HG03442 (cell line): ENCODE measurements around the gene LEKR1.

Source experiments
- ATAC-seq: cut with Tn5 transposase; IDR thresholded peaks from one replicate; pipeline ENCODE4 v1.9.1; 2021; ENCODE audit warnings: mild to moderate bottlenecking, moderate library complexity; ENCODE audit not compliant: unreplicated experiment

LEKR1 gene

DNA sequence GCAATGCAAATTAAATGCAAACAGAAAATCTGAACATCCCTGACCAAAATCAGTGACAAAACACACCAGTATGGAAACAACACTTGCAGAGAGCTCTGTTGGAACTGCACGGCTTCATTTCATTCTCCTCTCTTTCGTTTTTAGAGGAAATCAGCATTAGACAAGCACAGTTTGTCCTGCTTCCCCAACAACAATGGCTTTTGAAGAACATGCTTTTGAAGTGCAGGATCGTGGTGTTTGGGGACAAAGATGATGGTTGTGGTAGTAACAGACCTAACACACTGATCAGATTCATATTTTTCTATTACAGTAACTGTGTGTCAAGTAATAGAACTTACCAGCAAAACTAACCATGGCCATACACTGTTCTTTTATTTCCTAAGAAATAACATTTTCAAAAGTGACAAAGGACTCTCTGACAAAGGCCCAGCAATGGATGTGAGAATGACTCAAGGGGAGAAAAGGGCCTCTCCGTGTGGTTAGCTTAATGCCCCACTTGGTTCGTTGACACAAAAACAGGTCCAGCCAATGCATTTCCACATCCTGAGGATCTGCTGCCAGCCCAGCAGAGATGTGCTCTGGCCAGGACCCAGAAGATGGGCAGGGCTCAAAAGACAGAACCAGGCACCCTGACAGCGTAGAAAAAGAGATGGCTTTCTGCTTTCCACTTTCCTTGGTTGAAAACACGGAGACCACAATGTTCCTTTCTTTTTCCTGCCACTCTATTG lies 249.7 kb downstream of the LEKR1 start:
- ATAC-seq, result no peak

DNA sequence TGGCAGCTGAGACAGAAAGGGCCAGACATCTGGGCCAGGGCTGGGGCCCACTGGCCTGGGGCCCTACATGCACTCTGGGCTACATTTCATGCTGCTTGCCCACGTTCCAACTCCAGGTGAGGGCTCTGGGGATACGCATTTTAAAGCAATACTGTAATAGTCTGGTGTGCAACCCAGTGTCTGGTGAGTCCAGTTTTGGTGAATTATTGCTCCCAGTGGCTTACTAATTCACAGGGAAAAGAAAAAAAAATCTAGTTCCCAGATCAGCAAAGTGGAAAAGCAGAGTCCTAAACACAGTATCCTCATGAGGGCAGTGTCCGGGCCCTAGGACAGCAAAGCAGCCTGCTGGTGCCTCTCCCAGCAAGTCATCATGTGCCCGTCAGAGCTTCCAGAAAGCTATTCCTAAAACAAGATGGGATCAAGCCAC lies 251.4 kb downstream of the LEKR1 start:
- no peak for ATAC-seq

GRCh38 chr3:157078131-157078810 lies 252.1 kb downstream of the LEKR1 start:
- ATAC-seq, result no peak

- ATAC-seq, result no peak
Observed at GRCh38 chr3:157078811-157079185, 252.6 kb downstream of the LEKR1 start.

- no peak for ATAC-seq
Observed at GRCh38 chr3:157079676-157080369, 253.7 kb downstream of the LEKR1 start.

DNA sequence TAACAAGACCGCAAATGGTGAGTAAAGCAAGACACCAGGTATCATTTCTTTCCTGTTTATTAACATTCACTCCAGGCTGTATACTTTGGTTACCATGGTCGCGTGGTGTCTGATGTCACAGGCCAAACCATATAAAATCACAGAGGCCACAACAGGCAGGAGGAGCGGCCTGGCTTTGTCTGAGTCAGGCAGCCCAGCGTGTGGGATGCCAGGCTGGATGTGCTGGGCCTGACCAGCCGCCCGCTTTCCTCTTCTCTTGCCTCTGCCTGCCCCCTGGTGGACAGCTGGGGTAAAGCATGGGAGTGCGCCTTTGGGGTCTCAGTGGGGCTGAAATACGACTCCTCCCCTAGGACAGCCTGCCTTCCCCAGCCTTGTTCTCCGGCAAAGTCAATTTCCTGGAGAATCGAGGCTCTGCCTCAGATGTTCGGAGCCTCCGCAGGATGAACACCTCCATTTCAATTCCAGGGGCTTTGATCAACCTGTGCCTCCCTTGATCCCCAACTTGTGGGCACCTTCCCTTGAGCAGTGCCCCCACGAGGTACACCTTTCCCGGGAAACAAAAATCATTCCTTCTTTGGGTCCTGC lies 255.6 kb downstream of the LEKR1 start:
- peak; percentile 80 for ATAC-seq

- no peak for ATAC-seq
Observed at GRCh38 chr3:157082305-157082982, 256.3 kb downstream of the LEKR1 start.

- ATAC-seq, result no peak
Observed at GRCh38 chr3:157083824-157084223, 257.7 kb downstream of the LEKR1 start.

DNA sequence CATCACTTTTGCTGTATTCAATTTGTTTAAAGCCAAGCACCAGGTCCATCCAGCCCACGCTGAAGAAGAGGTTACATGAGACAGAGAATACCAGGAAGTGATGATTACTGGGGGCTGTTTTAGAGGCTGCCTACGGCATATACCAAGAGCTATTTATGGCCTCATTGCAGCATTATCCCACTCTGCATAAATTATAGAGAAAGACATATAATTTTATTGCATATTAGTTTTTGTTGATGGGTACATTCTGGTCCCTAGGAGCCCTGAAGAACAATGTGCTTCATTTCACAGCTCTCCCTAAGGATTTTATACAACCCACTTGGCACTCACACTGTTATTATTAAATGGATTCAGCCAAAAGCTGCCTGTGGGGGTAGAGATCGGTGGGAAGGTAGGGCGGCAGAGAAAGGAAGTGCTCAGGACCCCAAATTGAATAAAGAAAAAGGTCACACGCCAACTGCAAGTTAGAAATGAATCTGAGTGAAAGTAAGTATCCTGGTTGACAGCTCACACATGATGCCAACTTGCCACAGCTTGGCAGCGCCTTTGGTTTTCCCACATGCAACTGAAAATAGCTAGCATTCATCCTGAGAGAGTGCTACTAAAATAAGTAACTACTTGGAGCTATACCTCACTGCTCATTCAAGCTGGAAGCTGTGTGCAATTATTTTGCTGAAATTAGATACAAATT lies 260.1 kb downstream of the LEKR1 start:
- ATAC-seq, result no peak

GRCh38 chr3:157086775-157087174 lies 260.6 kb downstream of the LEKR1 start:
- no peak for ATAC-seq

DNA sequence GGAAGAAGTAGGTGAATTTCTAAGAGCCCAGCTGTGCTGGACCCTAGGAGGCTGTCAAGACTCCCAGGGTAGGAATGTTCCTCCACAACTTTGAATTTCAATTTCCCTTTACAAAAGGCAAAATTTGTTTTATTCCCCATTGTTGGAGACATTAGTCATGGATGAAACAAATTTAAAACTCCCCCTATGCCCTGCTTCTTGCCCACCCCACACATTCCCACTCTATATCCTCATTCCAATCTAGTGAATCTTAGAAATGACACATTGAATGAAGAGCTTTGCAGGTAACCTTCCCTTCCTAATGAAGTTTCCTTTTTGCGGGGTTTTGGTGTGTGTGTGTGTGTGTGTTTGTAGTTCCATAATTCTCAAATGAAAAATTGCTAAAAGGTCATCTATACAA lies 261.2 kb downstream of the LEKR1 start:
- no peak for ATAC-seq

DNA sequence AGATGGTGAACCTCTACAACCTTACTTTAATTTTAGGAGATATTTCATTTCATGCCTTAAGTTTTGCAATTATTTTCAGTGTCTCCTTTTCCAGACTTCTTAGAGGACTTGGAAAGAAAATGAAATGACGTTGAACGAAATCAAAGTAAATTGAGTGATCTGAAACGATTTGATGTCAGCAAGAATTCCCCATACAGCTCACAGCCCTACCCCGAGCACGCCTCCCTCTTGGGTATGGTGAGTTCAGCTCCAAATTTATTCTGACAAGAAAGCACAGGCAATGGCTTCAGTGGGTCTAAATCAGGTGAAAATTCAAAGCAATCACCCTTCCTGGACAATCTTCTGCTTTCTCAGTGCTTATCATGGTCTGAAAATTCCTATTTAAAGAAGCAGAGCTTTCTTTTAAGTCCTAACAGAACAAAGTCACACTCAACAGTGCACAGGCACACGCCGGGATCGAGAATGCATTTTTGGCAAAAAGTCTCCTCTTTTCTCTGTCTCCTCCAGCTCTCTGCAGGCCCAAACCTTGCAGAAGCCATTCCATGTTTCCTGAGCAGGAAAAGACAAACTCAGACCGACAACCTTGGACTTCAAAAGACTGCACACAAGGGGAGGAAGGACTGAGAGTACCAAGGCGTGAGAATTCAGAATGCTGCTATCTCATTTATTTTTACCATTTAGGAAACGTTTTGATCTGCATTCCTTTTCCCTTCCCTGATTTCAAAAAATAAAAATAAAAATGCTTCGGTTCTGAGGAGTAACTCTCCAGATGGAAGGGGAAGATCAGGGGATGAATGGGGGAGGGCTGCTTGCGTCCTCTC lies 261.8 kb downstream of the LEKR1 start:
- ATAC-seq, result no peak

DNA sequence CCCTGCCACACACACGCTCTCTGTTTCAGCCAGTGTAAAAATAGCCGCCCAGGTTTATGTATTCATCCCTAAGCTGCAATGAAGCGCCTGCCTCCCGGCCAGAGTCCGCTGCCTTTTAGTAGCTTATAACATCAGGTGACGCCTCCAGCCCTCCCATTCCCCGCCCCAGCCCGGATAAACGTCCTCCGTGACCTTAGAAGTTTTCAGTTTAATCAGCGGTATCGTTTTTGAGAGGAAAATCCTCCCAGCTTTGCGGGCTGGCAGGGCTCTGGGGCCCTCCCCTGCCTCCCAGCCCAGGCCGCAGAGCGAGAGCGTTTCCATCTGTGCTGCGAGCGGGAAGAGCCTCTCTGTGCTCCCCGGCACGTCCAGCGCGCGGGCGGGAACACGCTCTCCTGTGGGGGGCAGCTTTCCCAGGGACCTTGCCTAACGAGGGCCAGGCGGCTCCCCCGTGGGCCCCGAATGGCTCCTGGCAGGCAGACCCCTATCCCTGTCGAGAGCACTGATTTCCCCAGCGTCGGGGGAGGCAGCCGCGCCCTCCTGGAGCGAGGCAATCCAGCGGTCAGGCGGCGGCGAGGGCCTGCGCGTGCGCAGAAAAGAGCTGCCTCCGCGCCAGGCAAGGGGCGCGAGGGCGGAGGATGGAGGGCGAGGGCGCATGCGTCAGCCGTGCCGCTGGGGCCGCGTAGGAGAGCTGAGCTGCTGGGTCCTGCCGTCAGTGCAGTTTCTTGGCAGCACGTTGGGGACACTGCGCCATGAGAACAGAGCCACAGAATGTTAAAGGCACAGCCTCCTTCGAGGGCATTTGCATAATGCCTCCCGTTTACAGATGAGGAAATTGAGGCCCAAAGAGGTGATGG lies 262.7 kb downstream of the LEKR1 start:
- peak; percentile 65 for ATAC-seq

GRCh38 chr3:157089455-157090221 lies 263.5 kb downstream of the LEKR1 start:
- peak; percentile 16 for ATAC-seq

- ATAC-seq, result no peak
Observed at GRCh38 chr3:157091083-157091833, 265.1 kb downstream of the LEKR1 start.

- ATAC-seq, result no peak
Observed at GRCh38 chr3:157092230-157092629, 266.1 kb downstream of the LEKR1 start.

- peak; percentile 9 for ATAC-seq
Observed at GRCh38 chr3:157093096-157093495, 266.9 kb downstream of the LEKR1 start.
